ENCODE measurements around the gene SPRR1A. TPM values are rescaled to one million over a fixed set of nuclear protein-coding genes. Genes with fewer than 3 reads are reported as not detected.

The SPRR1A gene
- total RNA-seq, 4 donors from 2014 or later, result not detected

GRCh38 chr1:153032073-153032472 lies 48.2 kb downstream of the SPRR1A start:
- H3K27ac ChIP-seq, result no peak overlapping the region
- intact Hi-C loops (cut with DNase I; ENCODE audit: low total_unique reads), result no loop called here
- no peak for ATAC-seq

GRCh38 chr1:153032677-153033308 lies 48.9 kb downstream of the SPRR1A start:
- Histone ChIP-seq H3K27me3 (no peaks in the 10 kb centered on the region), H3K4me1 (no peaks in the 10 kb centered on the region), H3K4me3 (no peak overlapping the region), H3K36me3 (no peaks in the 10 kb centered on the region), H3K27ac (no peak overlapping the region), H3K9me3 (no peaks in the 10 kb centered on the region)
- intact Hi-C loops (cut with DNase I; ENCODE audit: low total_unique reads) (no loop called here), in situ Hi-C loops (cut with MboI; ENCODE audit: low sequenced_read_pairs in 4 of 4) (no loop called here)
- DNase-seq, result no peak
- no peak for ATAC-seq
- TF ChIP-seq CTCF (IDR thresholded peaks at IDR 0.05 in 4 of 5, conservative IDR thresholded peaks at IDR 0.05 in 1 of 5), result no peak
- no peak for TF ChIP-seq POLR2A (IDR thresholded peaks at IDR 0.05)

More at GRCh38 chr1:153032073-153032472, 48.2 kb downstream of the SPRR1A start:
- Histone ChIP-seq H3K27me3 (no peaks in the 10 kb centered on the region), H3K4me1 (no peaks in the 10 kb centered on the region), H3K4me3 (no peak overlapping the region), H3K36me3 (no peaks in the 10 kb centered on the region), H3K9me3 (no peaks in the 10 kb centered on the region)
- in situ Hi-C loops (cut with MboI; ENCODE audit: low sequenced_read_pairs in 4 of 4), result no loop called here
- DNase-seq, result no peak
- TF ChIP-seq POLR2A (IDR thresholded peaks at IDR 0.05), result no peak
- no peak for TF ChIP-seq CTCF (IDR thresholded peaks at IDR 0.05 in 4 of 5, conservative IDR thresholded peaks at IDR 0.05 in 1 of 5)

GRCh38 chr1:153035211-153035610 lies 51.3 kb downstream of the SPRR1A start:
- no peaks in the 10 kb centered on the region for H3K27me3 ChIP-seq
- H3K4me1 ChIP-seq, result no peaks in the 10 kb centered on the region
- TF ChIP-seq POLR2A (IDR thresholded peaks at IDR 0.05) (no peak), CTCF (IDR thresholded peaks at IDR 0.05 in 4 of 5, conservative IDR thresholded peaks at IDR 0.05 in 1 of 5) (no peak)
- H3K4me3 ChIP-seq, result no peak overlapping the region
- H3K27ac ChIP-seq, result no peak overlapping the region
- no peaks in the 10 kb centered on the region for H3K9me3 ChIP-seq
- in situ Hi-C loops (cut with MboI; ENCODE audit: low sequenced_read_pairs in 4 of 4), result no loop called here
- H3K36me3 ChIP-seq, result no peaks in the 10 kb centered on the region
- ATAC-seq (no peak), DNase-seq (no peak)
- intact Hi-C loops (cut with DNase I; ENCODE audit: low total_unique reads), result no loop called here

Other genes starting within 250 kb of the SPRR1A start
- not detected for gene KPRP, start 226.1 kb upstream of the SPRR1A start, total RNA-seq
- not detected for gene LCE1F, start 208.9 kb upstream of the SPRR1A start, total RNA-seq
- not detected for gene LCE1E, start 197.8 kb upstream of the SPRR1A start, total RNA-seq
- not detected for gene LCE1D, start 187.4 kb upstream of the SPRR1A start, total RNA-seq
- not detected for gene LCE1C, start 177.4 kb upstream of the SPRR1A start, total RNA-seq
- not detected for gene LCE1B, start 172.1 kb upstream of the SPRR1A start, total RNA-seq
- not detected for gene LCE1A, start 156.6 kb upstream of the SPRR1A start, total RNA-seq
- not detected for gene LCE6A, start 141.2 kb upstream of the SPRR1A start, total RNA-seq
- not detected for gene LCE7A, start 124.1 kb upstream of the SPRR1A start, total RNA-seq
- gene SMCP, start 105.8 kb upstream of the SPRR1A start, total RNA-seq, result not detected
- not detected for gene IVL, start 75.5 kb upstream of the SPRR1A start, total RNA-seq
- not detected for gene SPRR5, start 36.9 kb upstream of the SPRR1A start, total RNA-seq
- gene SPRR4, start 13.4 kb upstream of the SPRR1A start, total RNA-seq, result not detected
- gene SPRR3, start 17.7 kb downstream of the SPRR1A start, total RNA-seq, result not detected
- not detected for gene SPRR1B, start 47.1 kb downstream of the SPRR1A start, total RNA-seq
- not detected for gene SPRR2D, start 57.0 kb downstream of the SPRR1A start, total RNA-seq
- gene SPRR2A, start 73.4 kb downstream of the SPRR1A start, total RNA-seq, result not detected
- not detected for gene SPRR2B, start 87.5 kb downstream of the SPRR1A start, total RNA-seq
- not detected for gene SPRR2E, start 110.4 kb downstream of the SPRR1A start, total RNA-seq
- gene SPRR2F, start 129.4 kb downstream of the SPRR1A start, total RNA-seq, result not detected
- not detected for gene SPRR2G, start 166.8 kb downstream of the SPRR1A start, total RNA-seq
- not detected for gene LELP1, start 219.3 kb downstream of the SPRR1A start, total RNA-seq
- not detected for gene PRR9, start 233.5 kb downstream of the SPRR1A start, total RNA-seq